HCT116 (cell line): ENCODE measurements around the gene PCTP. TPM values are rescaled to one million over a fixed set of nuclear protein-coding genes. Genes with fewer than 3 reads are reported as not detected.

ENCODE experiments used
- ATAC-seq: fragments of 200-7000 bp; cut with Tn5 transposase; 2 replicates; pipeline ENCODE4 v1.9.1; 2020; ENCODE audit warnings: mild to moderate bottlenecking, moderate library complexity
- BruUV-seq: library from RNA; stranded (reverse); fragments of 400-500 nt; replicated peaks from 2 replicates; lab custom pipeline; 2021; lab: Mats Ljungman, UMichigan
- CTCF ChIA-PET: fragments of 300-600 bp; sonication (Branson Sonifier 250); formaldehyde crosslinking; loops from one replicate; lab custom pipeline; 2021; ENCODE audit warnings: antibody characterized with exemption; lab: Charles Lee
- POLR2A ChIA-PET: fragments of 300-600, 350-600 bp; sonication (Branson Sonifier 250); formaldehyde crosslinking; loops from one replicate; lab custom pipeline; 2021; ENCODE audit warnings: antibody characterized with exemption; lab: Charles Lee
- RAD21 ChIA-PET, 2 experiments: fragments of 300-600 bp; sonication (Branson Sonifier 250); formaldehyde crosslinking; loops; one replicate each; lab custom pipeline; 2023; ENCODE audit warnings: low total read pairs in 2 of 2; ENCODE audit not compliant: uncharacterized antibody in 2 of 2, unreplicated experiment in 2 of 2, low non-redundant PET in 1 of 2; lab: Charles Lee
- DNase-seq: peaks from one replicate; pipeline ENCODE4 v3.0.0-alpha.2; 2010; ENCODE audit warnings: low read depth, low spot score
- H2AFZ ChIP-seq: fragments of 200-600 bp; shearing (Covaris generic), sonication (generic); 2 replicates; pipeline ENCODE4 v1.6.1; 2017; ENCODE audit warnings: low read depth, mixed run types, mixed read lengths, antibody characterized with exemption, low read length; ENCODE audit not compliant: poor library complexity, severe bottlenecking
- H3K27ac ChIP-seq: 2 replicates; pipeline ENCODE4 v1.5.1; 2012; ENCODE audit warnings: low read depth, low read length
- H3K27me3 ChIP-seq: fragments of 200-600 bp; sonication (generic); 2 replicates; pipeline ENCODE4 v1.6.1; 2016; ENCODE audit warnings: mixed run types, low read length, mixed read lengths; ENCODE audit not compliant: insufficient read depth
- H3K36me3 ChIP-seq, 2 experiments: fragments of 200-500 bp in 1 of 2; fragments of 200-600 bp in 1 of 2; sonication (Bioruptor generic) in 1 of 2; sonication (generic) in 1 of 2; 2 replicates each; pipeline versions ENCODE4 v1.5.1 to v1.6.1; 2014 to 2016; ENCODE audit warnings: low read length in 2 of 2, inconsistent platforms in 1 of 2, mixed read lengths in 1 of 2, mixed run types in 1 of 2; ENCODE audit not compliant: insufficient read depth in 2 of 2, control insufficient read depth in 1 of 2
- H3K4me1 ChIP-seq, 2 experiments: fragments of 200-600 bp in 1 of 2; sonication (generic) in 1 of 2; 2 replicates each; pipeline versions ENCODE4 v1.5.1 to v1.6.1; 2012 to 2017; ENCODE audit warnings: low read length in 2 of 2, inconsistent platforms in 1 of 2, mild to moderate bottlenecking in 1 of 2, mixed read lengths in 1 of 2, mixed run types in 1 of 2, moderate library complexity in 1 of 2; ENCODE audit not compliant: insufficient read depth in 2 of 2, control insufficient read depth in 1 of 2
- H3K4me2 ChIP-seq: fragments of 200-600 bp; sonication (generic); 2 replicates; pipeline ENCODE4 v1.6.1; 2017; ENCODE audit warnings: mixed run types, low read length, mixed read lengths
- H3K4me3 ChIP-seq, 2 experiments: fragments of 200-600 bp in 1 of 2; sonication (generic) in 1 of 2; replicated peaks in 1 of 2; 2 replicates each; pipeline ENCODE4 v1.5.1; 2011 to 2016; ENCODE audit warnings: low read length in 2 of 2, control low read depth in 1 of 2, low read depth in 1 of 2, mild to moderate bottlenecking in 1 of 2, mixed read lengths in 1 of 2, mixed run types in 1 of 2
- H3K79me2 ChIP-seq: fragments of 200-600 bp; sonication (generic); 2 replicates; pipeline ENCODE4 v1.6.1; 2017; ENCODE audit warnings: mild to moderate bottlenecking, mixed run types, low read length, moderate library complexity, mixed read lengths; ENCODE audit not compliant: insufficient read depth
- H3K9ac ChIP-seq: fragments of 200-600 bp; sonication (generic); 2 replicates; pipeline ENCODE4 v1.6.1; 2016; ENCODE audit warnings: low read length, mixed read lengths
- H3K9me2 ChIP-seq: fragments of 200-600 bp; sonication (generic), shearing (Covaris generic); 2 replicates; pipeline ENCODE4 v1.6.1; 2017; ENCODE audit warnings: mixed run types, mild to moderate bottlenecking, moderate library complexity; ENCODE audit not compliant: insufficient read depth
- H3K9me3 ChIP-seq, 2 experiments: fragments of 200-500 bp in 1 of 2; fragments of 200-600 bp in 1 of 2; sonication (Bioruptor generic) in 1 of 2; sonication (generic) in 1 of 2; 2 replicates each; pipeline ENCODE4 v1.6.1; 2014 to 2017; ENCODE audit warnings: low read length in 2 of 2, mixed read lengths in 2 of 2, inconsistent platforms in 1 of 2, low read depth in 1 of 2, mild to moderate bottlenecking in 1 of 2, mixed run types in 1 of 2, moderate library complexity in 1 of 2; ENCODE audit not compliant: control insufficient read depth in 1 of 2, insufficient read depth in 1 of 2
- H4K20me1 ChIP-seq: fragments of 200-600 bp; sonication (generic), shearing (Covaris generic); 2 replicates; pipeline ENCODE4 v1.6.1; 2017; ENCODE audit warnings: mixed run types, mild to moderate bottlenecking, moderate library complexity; ENCODE audit not compliant: insufficient read depth
- ATF3 ChIP-seq: IDR thresholded peaks from 2 replicates; pipeline ENCODE4 v1.6.1; 2012
- JUND ChIP-seq: IDR thresholded peaks from 2 replicates; pipeline ENCODE4 v1.6.1; 2012
- ZNF274 ChIP-seq: fragments of 200-500 bp; sonication (Bioruptor generic); IDR thresholded peaks from 2 replicates; pipeline ENCODE4 v1.6.1; 2014; ENCODE audit warnings: mild to moderate bottlenecking, low read depth, low read length, inconsistent platforms
- intact Hi-C: fragments of 100-400 bp; cut with micrococcal nuclease; formaldehyde crosslinking; loops from 2 replicates; pipeline ENCODE4 v1.10.0; 2022
- total RNA-seq: library from RNA; stranded (reverse); gene quantifications from one replicate; pipeline ENCODE4 v1.2.1, GENCODE V29; 2021; ENCODE audit not compliant: unreplicated experiment

PCTP gene
- total RNA-seq, 1 experiment from 2014 or later = 16.3 TPM

DNA sequence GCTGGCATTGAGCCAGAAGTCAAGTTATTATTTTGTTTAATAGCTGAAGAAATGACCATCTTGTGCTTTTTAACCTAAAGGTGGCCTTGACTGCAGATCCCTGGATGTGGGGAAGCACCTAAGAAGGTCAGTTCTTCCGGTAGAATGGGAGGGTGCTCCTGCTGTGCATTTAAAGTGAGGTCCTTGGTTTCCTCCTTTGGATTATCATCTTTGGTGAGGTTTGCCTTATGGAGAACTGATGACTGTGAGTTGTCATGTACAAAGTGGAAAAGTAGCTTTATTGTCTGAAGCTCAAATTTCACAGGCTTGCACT lies 66.5 kb downstream of the PCTP start:
- ChIA-PET RAD21 (no interaction called here), CTCF (no interaction called here), POLR2A (no interaction called here)
- Histone ChIP-seq H3K9me2 (no peaks in the 10 kb centered on the region), H3K4me1 (no peaks in the 10 kb centered on the region), H3K9ac (no peak overlapping the region), H3K4me2 (no peak overlapping the region), H3K36me3 (no peaks in the 10 kb centered on the region), H4K20me1 (no peaks in the 10 kb centered on the region), H3K27me3 (peaks cover 74% of the 10 kb centered on the region), H3K79me2 (no peaks in the 10 kb centered on the region), H2AFZ (no peak overlapping the region), H3K4me3 (no peak overlapping the region), H3K9me3 (0 out of 4 replicates have a peak, but pooled peaks cover 0 to 3% of the 10 kb centered on the region in 2 experiments), H3K27ac (no peak overlapping the region)
- TF ChIP-seq ATF3 (no peak), ZNF274 (no peak)
- no peak for ATAC-seq
- no peak for DNase-seq
- intact Hi-C loops = no loop called here
- no TSS peak for BruUV-seq

DNA sequence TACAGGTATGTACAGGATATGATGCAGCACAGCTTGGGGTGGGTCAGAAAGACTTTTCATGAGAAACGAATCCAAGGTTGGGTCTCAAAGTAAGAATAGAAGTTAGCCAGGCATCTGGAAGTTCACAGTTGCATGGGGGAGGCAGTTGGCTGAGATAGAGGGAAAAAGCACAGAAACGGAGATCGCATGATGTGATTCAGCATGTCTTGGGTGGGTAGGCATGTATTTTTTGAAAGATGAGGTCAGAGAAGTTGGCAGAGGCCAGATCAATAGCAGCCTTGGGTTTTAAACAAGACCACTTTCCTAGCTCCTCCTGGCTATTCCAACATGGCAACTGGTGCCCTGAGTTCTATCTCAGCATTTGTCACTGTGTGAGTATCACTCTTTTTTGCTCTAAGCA lies 67.2 kb downstream of the PCTP start:
- no peak for ATAC-seq
- CTCF ChIA-PET = no interaction called here

More for the DNA sequence above, 67.2 kb downstream of the PCTP start:
- Histone ChIP-seq H3K4me3 (no peak overlapping the region), H3K36me3 (no peaks in the 10 kb centered on the region), H4K20me1 (no peaks in the 10 kb centered on the region), H3K4me1 (no peaks in the 10 kb centered on the region), H3K79me2 (no peaks in the 10 kb centered on the region), H3K4me2 (no peak overlapping the region), H3K27me3 (peaks cover 69% of the 10 kb centered on the region), H3K27ac (no peak overlapping the region), H3K9me3 (0 out of 4 replicates have a peak, but pooled peaks cover 0 to 3% of the 10 kb centered on the region in 2 experiments), H3K9me2 (no peaks in the 10 kb centered on the region), H2AFZ (no peak overlapping the region), H3K9ac (no peak overlapping the region)
- no peak for DNase-seq
- ChIA-PET RAD21 (interaction anchor here in 1 of 2 experiments (0.6 kb wide), 1 partner anchor 827 kb away, joined by 3 read pairs; no protein-coding TSS in a partner anchor), POLR2A (no interaction called here)
- no TSS peak for BruUV-seq
- no peak for TF ChIP-seq JUND
- intact Hi-C loops = no loop called here
